Inflammatory macrophage treated with lipopolysaccharide for 4 hours (primary cell): Measurements from ENCODE around the gene SLC22A17.

Experiments used
- DNase-seq: peaks from one replicate; pipeline ENCODE4 v3.0.0-alpha.2; 2020

SLC22A17 gene

DNA sequence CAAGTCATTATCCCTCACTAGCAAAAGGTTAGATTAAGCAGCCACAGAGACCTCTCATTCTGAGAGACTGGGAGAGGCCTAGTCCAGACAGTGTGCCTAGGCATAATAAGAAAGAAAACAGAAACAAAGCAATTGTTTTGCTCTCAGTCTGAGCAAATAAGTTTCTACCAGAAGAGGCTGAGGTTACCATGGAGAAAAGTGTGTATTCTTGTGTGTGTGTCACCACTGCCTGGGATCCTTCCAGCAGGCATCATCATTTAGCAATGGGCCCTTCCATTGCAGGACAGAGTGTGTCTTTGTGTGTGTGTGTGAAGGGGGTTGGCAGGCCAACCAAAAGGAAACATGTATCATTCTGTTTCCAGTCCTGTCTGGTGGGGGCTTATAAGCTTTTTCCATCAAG lies 8.6 kb upstream of the SLC22A17 start:
- no peak for DNase-seq

DNA sequence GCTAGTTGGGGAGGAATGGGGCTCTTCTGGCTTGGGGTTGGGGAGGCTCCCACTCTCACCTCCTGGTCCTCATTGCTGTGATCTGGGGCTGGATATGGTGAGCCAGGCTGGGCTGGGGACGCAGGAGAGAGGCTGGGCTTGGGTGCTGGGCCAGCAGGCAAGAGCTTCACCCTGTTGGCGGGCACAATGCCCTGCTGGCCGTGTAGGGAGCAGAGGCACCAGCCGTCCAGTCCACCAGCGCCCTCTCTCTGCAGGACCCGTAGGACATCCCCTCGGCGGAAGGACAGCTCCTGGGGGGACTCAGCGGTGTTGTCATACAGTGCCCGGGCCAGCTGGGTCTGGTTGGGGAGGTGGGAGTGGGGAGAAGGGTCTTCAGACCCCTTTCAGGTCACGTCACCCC lies 7.8 kb upstream of the SLC22A17 start:
- DNase-seq = no peak

DNA sequence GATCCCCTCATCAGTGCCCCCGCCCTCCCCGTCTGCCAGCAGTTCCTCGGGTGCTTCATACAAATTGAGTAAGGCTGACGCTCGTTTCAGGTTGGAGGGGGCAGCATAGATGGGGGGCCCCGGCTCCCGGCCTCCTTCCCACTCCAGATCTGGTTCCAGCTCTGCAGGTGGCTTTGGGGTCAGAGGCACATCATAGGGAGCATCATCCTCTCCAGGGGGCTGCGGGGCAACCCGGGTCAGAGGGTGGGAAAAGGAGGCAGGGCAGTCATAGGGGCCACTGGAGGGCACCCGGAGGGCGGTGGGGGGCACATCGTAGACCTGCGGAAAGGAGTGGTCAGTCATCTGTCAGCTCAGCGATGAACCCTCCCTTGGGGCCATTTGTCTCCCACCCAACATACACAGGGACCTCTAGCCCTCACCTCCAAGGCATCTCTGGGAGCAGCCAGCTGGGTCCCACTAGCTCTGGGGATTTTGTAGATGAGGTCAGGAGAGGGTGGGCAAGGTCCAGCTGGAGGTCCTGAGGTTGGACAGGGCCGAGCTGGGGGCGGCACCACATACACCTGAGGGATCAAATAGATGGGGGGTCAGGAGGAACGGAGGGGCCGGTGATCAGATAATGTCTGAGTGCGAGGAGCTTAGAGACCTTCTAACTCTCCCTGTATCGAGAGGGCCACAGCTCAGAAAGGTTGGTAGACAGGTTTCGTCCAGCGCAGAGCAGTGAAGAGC lies 7.2 kb upstream of the SLC22A17 start:
- DNase-seq = no peak

- no peak for DNase-seq
Observed at GRCh38 chr14:23359167-23359626, 6.5 kb upstream of the SLC22A17 start.

- no peak for DNase-seq
Observed at GRCh38 chr14:23358553-23359166, 6.0 kb upstream of the SLC22A17 start.

DNA sequence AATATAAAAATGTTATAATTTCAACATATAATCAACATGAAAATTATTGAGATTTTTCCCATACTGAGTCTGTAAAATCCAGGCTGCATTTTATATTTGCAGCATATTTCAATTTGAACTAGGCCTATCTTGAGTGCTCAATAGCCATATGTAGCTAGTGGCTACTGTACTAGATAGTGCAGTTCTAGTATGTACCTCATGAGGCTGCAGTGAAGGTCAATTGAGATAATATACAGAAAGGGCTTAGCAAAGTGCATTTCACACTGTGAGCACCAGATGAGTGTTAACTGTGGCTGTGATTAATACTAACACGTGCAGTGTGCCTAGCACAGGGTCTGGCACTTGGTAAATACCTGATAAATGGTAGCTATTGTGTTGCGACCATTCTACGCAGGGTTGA lies 5.4 kb upstream of the SLC22A17 start:
- DNase-seq = no peak

DNA sequence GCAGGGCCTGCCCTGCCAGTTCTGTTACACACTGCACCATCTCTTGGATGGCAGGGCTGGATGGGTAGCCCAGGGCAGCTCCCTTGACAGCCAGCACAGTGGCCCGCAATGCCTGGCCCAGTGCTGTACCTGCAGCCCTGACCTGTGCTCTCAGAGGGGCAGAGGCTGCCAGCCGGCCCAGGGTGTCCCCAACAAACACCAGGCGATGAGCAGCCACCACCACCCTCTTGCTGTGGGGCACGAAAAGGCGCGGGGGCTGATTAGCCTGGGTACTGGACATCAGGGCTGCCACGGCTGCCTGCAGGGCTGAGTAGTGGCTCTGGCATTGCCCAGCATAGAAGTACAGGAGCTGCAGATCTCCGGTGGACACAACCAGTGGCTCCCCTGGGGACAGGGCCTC lies 4.6 kb upstream of the SLC22A17 start:
- no peak for DNase-seq

GRCh38 chr14:23356662-23357061 lies 4.0 kb upstream of the SLC22A17 start:
- no peak for DNase-seq

DNA sequence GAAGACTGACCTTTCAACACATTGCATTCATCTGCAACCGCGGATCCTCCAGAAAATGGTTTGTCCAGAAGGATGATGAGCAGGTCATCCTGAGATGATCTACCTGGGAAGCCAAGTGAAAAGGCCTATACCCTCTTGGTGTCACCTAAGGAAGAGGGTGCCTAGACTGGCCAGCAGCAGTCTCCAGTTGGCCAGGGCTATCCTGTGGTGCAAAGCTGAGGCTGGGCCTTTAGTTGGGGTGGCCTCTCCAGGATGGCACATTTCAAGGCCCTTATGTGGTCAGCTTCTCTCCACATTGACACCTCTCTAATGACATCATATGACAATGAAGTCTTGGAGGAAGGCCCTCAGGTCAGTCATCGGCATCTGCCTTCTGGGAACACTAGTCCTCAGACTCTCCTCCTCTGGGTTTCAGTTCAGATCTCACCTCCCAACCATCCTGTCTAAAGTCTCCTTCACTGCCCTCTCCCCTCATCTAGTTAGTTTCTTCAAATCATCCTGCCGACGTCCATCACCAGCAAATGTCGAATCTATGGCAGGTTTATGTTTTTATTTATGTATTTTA lies 3.3 kb upstream of the SLC22A17 start:
- DNase-seq = no peak

DNA sequence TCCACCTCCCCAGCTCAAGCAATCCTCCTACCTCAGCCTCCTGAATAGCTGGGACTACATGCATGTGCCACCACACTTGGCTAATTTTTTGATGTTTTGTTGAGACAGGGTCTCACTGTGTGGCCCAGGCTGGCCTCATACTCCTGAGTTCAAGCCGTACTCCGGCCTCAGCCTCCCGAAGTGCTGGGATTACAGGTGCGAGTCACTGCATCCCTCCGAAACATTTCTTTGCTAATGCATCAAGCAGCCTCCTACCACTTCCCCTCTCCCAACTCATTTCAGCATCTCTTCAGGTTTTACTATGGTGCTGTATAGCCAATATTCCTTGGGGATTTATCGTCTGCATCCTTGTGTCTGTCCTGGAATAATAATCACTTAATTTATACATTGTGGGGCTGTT lies 2.3 kb upstream of the SLC22A17 start:
- no peak for DNase-seq

- no peak for DNase-seq
Observed at GRCh38 chr14:23353433-23353780, 720 bp upstream of the SLC22A17 start.

GRCh38 chr14:23351681-23352505 lies 794 bp downstream of the SLC22A17 start:
- DNase-seq = no peak

- no peak for DNase-seq
Observed at GRCh38 chr14:23349156-23349845, 3.4 kb downstream of the SLC22A17 start.

DNA sequence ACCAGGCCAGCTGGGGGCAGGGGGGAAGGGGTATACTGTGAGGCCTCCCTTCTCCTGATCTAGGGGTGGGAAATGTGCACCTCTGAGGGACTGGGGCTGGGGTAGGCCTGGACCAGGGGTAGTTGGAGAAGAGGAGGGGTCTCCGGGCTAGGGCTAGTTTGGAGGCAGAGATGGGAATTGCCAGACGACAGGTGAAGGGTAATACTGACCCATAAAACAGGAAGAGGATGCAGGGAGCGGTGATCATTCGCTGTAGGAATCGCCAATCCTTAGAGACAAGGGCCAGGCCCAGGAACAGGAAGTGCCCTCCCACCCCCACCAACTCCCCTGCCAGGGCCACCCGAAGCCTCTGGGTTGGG lies 4.4 kb downstream of the SLC22A17 start:
- no peak for DNase-seq

DNA sequence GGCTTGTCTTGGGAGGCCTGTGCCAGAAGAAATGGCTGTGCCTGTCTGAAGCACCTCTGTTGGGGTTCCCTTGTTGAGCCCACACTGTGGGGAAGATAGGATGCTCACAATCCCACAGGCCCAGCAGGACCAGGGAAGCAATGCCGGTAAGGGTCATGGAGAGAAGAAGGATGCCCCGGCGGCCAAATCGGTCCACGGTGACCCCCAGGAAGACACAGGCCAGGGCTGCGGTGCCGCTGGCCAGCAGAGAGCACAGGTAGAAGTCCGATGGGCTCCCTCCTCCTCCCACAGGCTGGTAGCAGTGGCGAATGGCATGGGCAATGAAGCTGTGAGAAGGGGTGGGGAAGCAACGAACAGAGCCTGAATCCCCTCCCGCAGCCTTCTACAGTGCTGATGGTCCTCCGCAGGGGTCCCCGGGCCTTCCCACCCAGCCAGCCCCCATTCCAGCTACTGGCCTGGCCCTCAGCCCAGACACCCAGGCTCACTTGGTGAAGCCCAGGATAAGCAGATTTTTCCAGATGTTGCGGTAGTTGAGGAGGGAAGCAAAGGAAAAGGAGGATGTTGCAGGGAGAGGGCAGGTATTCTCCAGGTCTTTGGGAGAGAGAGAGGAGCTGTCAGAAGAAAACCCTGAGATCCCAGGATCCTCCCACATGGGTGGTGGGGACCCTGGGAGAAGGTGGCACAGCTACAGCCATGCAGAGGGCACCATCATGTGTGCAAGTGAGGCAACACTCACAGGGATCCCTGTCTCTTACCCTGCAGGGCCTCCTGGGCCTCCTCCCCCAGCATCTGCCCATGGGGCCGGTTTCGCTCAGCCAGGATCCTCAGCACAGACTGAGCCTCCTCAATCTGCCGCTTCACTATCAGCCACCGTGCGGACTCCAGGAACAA lies 5.0 kb downstream of the SLC22A17 start:
- no peak for DNase-seq

DNA sequence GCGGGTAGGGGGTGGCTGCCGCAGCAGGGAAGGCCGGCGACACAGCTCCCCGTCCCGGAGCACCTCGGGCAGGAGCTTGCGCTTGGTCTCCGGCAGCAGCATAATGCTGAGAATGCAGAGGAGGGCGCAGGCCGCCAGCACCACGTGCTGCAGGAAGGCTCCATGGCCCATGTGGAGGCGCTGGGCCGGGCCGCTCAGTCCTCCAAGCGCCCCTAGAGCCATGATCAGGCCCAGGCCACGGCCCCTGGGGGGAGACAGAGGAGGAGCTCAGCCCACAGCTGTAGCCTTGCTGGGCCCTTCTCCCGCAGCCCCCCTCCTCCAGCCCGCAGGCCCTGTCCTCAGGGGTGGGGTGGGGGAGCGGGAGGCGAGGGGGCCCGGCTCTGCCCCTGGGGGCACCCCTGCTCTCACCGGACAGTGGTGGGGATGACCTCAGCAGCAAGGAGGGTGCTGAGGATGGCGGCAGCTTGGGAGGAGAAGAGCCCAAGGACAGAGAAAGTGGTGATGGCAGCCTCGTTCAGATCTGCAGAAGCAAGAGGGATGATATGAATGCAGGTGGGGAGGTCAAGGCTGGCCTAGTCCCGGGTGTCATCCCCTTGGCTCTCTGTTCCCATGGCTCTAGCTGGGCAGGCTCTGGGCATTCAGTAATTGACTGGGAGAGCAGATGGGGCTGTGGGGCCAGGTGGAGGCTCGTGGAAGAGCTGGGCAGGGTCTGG lies 5.8 kb downstream of the SLC22A17 start:
- no peak for DNase-seq

DNA sequence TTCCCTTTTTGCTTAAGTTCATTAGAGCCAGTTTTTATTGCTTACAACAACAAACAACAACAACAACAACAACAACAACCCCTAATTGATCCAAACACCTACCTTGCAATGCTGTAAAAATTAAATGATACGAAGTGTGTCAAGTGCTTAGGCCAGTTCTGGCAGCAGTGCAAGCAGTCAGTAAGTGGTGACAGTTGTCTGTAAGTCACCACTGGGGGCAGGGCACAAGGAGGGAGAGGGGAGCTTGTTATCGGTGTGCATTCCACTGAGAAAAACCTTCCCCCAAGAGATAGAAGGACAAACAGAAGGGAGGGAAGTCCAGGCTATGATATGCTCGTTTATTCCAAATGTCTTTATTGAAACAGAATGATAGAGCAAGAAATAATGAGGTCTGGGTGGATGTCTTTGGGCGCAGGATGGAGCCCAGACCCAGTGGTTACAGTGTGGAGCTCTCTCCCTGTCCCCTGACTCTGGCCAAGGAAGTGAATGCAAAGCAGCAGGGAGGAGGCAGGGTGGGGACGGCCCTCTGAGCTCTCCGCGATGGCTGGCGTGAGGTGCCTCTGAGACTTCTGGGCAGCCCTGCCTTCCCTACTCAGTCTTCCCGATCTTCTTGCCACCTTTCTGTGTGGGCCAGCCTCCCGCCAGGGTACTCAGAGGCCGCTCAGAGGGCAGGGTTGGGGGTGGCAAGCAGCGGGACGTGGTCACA lies 6.5 kb downstream of the SLC22A17 start:
- no peak for DNase-seq

- DNase-seq = no peak
Observed at GRCh38 chr14:23344481-23344880, 8.2 kb downstream of the SLC22A17 start.

DNA sequence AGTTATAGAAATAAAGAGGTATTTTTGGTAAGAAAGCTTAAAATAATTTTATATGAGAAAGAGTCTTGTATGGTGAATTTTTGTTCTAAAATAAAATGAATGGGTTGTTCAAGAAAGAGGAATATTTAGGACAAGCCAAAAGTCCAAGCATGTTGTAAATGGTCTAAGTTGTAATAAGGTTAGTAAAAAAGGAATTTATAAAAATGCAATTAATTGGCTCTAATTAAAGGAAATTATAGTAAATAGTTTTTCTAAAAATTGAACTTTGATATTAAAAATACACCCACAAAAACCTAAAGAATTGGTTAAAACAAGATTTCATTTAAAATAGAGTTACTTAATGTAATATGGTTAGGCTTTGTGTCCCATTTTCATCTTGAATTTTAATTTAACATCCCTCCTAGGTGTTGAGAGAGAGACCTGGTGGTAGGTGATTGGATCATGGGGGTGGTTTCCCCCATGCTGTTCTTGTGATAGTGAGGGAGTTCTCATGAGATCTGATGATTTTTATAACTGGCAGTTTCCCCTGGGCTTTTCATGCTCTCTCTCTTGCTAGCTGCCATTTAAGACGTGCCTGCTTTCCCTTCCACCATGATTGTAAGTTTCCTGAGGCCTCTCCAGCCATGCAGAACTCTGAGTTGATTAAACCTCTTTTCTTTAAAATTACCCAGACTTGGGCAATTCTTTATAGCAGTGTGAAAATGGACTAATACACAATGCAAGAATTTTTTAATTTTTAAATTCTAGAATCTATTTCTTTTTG lies 13.0 kb downstream of the SLC22A17 start:
- no peak for DNase-seq

DNA sequence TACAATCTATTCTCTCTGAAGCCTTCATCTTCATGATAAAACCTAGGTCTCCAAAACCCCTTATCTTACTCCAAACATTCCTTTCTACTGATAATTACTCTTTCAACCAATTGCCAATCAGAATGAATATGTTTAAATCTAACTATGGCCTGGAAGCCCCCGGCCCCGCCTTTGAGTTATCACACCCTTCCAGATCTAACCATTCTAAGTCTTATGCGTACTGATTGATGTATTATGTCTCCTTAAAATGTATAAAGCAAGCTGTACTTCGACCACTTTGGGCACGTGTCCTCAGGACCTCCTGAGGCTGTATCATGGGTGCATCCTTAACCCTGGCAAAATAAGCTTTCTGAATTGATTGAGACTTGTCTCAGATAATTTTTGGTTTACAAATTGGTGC lies 17.1 kb downstream of the SLC22A17 start:
- no peak for DNase-seq
